SK-N-SH (cell line): ENCODE data around the gene SBK1. TPM values are rescaled to one million over a fixed set of nuclear protein-coding genes. Genes with fewer than 3 reads are reported as not detected.

Experiments
- CTCF ChIA-PET: fragments of 300-600, 350-600 bp; formaldehyde crosslinking; extraction: SDS; loops from one replicate; lab custom pipeline; 2021; lab: Yijun Ruan, JAX
- POLR2A ChIA-PET: fragments of 350-600 bp; sonication (Branson Sonifier 250); formaldehyde crosslinking; extraction: SDS; loops from one replicate; lab custom pipeline; 2020; ENCODE audit warnings: antibody characterized with exemption, inconsistent platforms; lab: Yijun Ruan, JAX
- DNase-seq: peaks from one replicate; pipeline ENCODE4 v3.0.0; 2012
- H2AFZ ChIP-seq: fragments of 200-600 bp; sonication (generic); 2 replicates; pipeline ENCODE4 v1.8.1; 2016; ENCODE audit warnings: antibody characterized with exemption, mild to moderate bottlenecking, low read depth
- H3F3A ChIP-seq: fragments of 200-600 bp; sonication (generic); replicated peaks from 2 replicates; pipeline ENCODE3; 2016; ENCODE audit warnings: antibody characterized with exemption, mild to moderate bottlenecking; ENCODE audit not compliant: insufficient read depth
- H3K27ac ChIP-seq, 2 experiments: fragments of 200-500 bp in 1 of 2; fragments of 200-600 bp in 1 of 2; sonication (Bioruptor generic) in 1 of 2; sonication (generic), shearing (Covaris generic) in 1 of 2; 2 replicates each; pipeline versions ENCODE4 v1.5.1 to v1.6.1; 2014 to 2016; ENCODE audit warnings: low read depth in 2 of 2, inconsistent platforms in 1 of 2, low read length in 1 of 2, mild to moderate bottlenecking in 1 of 2, mixed read lengths in 1 of 2
- H3K27me3 ChIP-seq: fragments of 200-600 bp; sonication (generic), shearing (Covaris generic); 2 replicates; pipeline ENCODE4 v1.6.1; 2016; ENCODE audit warnings: mixed run types; ENCODE audit not compliant: insufficient read depth
- H3K36me3 ChIP-seq, 2 experiments: fragments of 200-500 bp in 1 of 2; fragments of 200-600 bp in 1 of 2; sonication (Bioruptor generic) in 1 of 2; sonication (generic) in 1 of 2; replicated peaks in 1 of 2; 2 replicates each; pipeline versions ENCODE3 to v1.5.1; 2014 to 2016; ENCODE audit warnings: low read length in 1 of 2, mild to moderate bottlenecking in 1 of 2; ENCODE audit not compliant: insufficient read depth in 2 of 2, control insufficient read depth in 1 of 2
- H3K4me1 ChIP-seq, 2 experiments: fragments of 200-500 bp in 1 of 2; fragments of 200-600 bp in 1 of 2; sonication (Bioruptor generic) in 1 of 2; sonication (generic), shearing (Covaris generic) in 1 of 2; 2 replicates each; pipeline versions ENCODE4 v1.5.1 to v1.6.1; 2014 to 2016; ENCODE audit warnings: low read depth in 1 of 2, low read length in 1 of 2, mixed run types in 1 of 2; ENCODE audit not compliant: insufficient read depth in 2 of 2, control insufficient read depth in 1 of 2
- H3K4me2 ChIP-seq: fragments of 200-600 bp; sonication (generic), shearing (Covaris generic); 2 replicates; pipeline ENCODE4 v1.6.1; 2017; ENCODE audit warnings: mixed run types
- H3K4me3 ChIP-seq, 2 experiments: fragments of 200-500 bp in 1 of 2; fragments of 200-600 bp in 1 of 2; sonication (Bioruptor generic) in 1 of 2; sonication (generic), shearing (Covaris generic) in 1 of 2; 2 replicates each; pipeline versions ENCODE4 v1.5.1 to v1.8.1; 2014 to 2016; ENCODE audit warnings: low read depth in 2 of 2, inconsistent platforms in 1 of 2, low read length in 1 of 2, mild to moderate bottlenecking in 1 of 2, mixed read lengths in 1 of 2, moderate library complexity in 1 of 2
- H3K79me2 ChIP-seq: fragments of 200-600 bp; sonication (generic); 2 replicates; pipeline ENCODE4 v1.8.1; 2017; ENCODE audit warnings: mild to moderate bottlenecking; ENCODE audit not compliant: insufficient read depth
- H3K9ac ChIP-seq: fragments of 200-600 bp; sonication (generic); 2 replicates; pipeline ENCODE4 v1.6.1; 2017; ENCODE audit warnings: mixed run types
- H3K9me2 ChIP-seq: fragments of 200-600 bp; sonication (generic); 2 replicates; pipeline ENCODE4 v1.6.1; 2017; ENCODE audit warnings: mixed run types
- H3K9me3 ChIP-seq: fragments of 200-600 bp; sonication (generic); 2 replicates; pipeline ENCODE4 v1.6.1; 2017; ENCODE audit warnings: mixed run types, mild to moderate bottlenecking, moderate library complexity
- H4K20me1 ChIP-seq: fragments of 200-600 bp; sonication (generic); 2 replicates; pipeline ENCODE4 v1.6.1; 2017; ENCODE audit warnings: mild to moderate bottlenecking, mixed run types; ENCODE audit not compliant: insufficient read depth
- CHD2 ChIP-seq: fragments of 150-350 bp; IDR thresholded peaks from 2 replicates; pipeline ENCODE4 v1.6.1; 2018; ENCODE audit warnings: low read length; ENCODE audit not compliant: partially characterized antibody
- EP300 ChIP-seq, 2 experiments: IDR thresholded peaks; 2 replicates each; pipeline versions ENCODE4 v1.4.0 to v1.6.1; 2012; ENCODE audit warnings: borderline replicate concordance in 1 of 2, low read depth in 1 of 2, low read length in 1 of 2
- EZH2phosphoT487 ChIP-seq: fragments of 200-600 bp; sonication (generic); IDR thresholded peaks from 2 replicates; pipeline ENCODE4 v1.6.1; 2017; ENCODE audit warnings: low read depth, mixed run types, mild to moderate bottlenecking, antibody characterized with exemption, moderate library complexity, borderline replicate concordance
- FOSL2 ChIP-seq: IDR thresholded peaks from 2 replicates; pipeline ENCODE4 v1.4.0; 2012; ENCODE audit warnings: low read depth, mild to moderate bottlenecking, moderate library complexity, borderline replicate concordance
- FOXJ3 ChIP-seq: sonication (generic); formaldehyde crosslinking; IDR thresholded peaks from 2 replicates; pipeline ENCODE4 v1.5.1; 2020; ENCODE audit warnings: mild to moderate bottlenecking, missing genetic modification reagents
- GABPA ChIP-seq: IDR thresholded peaks from 2 replicates; pipeline ENCODE4 v1.4.0; 2012; ENCODE audit warnings: low read depth, mild to moderate bottlenecking
- GATA2 ChIP-seq: sonication (generic); formaldehyde crosslinking; IDR thresholded peaks from 2 replicates; pipeline ENCODE4 v1.5.0; 2020; ENCODE audit warnings: mild to moderate bottlenecking, missing genetic modification reagents
- JUND ChIP-seq: IDR thresholded peaks from 2 replicates; pipeline ENCODE4 v1.4.0; 2012
- MXI1 ChIP-seq: IDR thresholded peaks from 2 replicates; pipeline ENCODE4 v1.6.1; 2012; ENCODE audit warnings: mild to moderate bottlenecking, low read depth, low read length, improper control_type of control experiment
- PBX3 ChIP-seq: IDR thresholded peaks from 2 replicates; pipeline ENCODE4; 2012
- RXRA ChIP-seq: IDR thresholded peaks from 2 replicates; pipeline ENCODE4 v1.4.0; 2012; ENCODE audit warnings: low read depth, mild to moderate bottlenecking, borderline replicate concordance
- SIN3A ChIP-seq: IDR thresholded peaks from 2 replicates; pipeline ENCODE4 v1.6.1; 2012; ENCODE audit warnings: low read depth, mild to moderate bottlenecking, low read length, moderate library complexity, borderline replicate concordance
- SMC3 ChIP-seq: IDR thresholded peaks from 2 replicates; pipeline ENCODE4 v1.6.1; 2012; ENCODE audit warnings: low read depth, low read length, improper control_type of control experiment
- TCF12 ChIP-seq: IDR thresholded peaks from 2 replicates; pipeline ENCODE4 v1.4.0; 2012
- WGBS: methylation state at CpG from one replicate; pipeline ENCODE4 v1.1.6; 2017; ENCODE audit warnings: low lambda C conversion rate; 5-methylcytosine and 5-hydroxymethylcytosine counted together
- polyA plus RNA-seq, 3 experiments: library from polyadenylated mRNA; depleted of rRNA; stranded (reverse); fragments of >200 nt; gene quantifications; 2 replicates each; pipeline ENCODE4 v1.2.3, GENCODE V29; 2012
- TF ChIP-seq, protein P1 (sequence below): fragments of 200-600 bp; sonication (generic); IDR thresholded peaks from 2 replicates; pipeline ENCODE4 v1.6.1; 2017; ENCODE audit warnings: antibody characterized with exemption, mild to moderate bottlenecking, moderate library complexity
- TF ChIP-seq, protein P2 (sequence below): IDR thresholded peaks from 2 replicates; pipeline ENCODE4 v1.4.0; 2012; ENCODE audit warnings: low read depth, borderline replicate concordance
- TF ChIP-seq, protein P3 (sequence below): IDR thresholded peaks from 2 replicates; pipeline ENCODE4 v1.4.0; 2012; ENCODE audit warnings: low read depth

The SBK1 gene
- polyA plus RNA-seq, 1 of the 3 experiments (the other 2 are of a cell fraction): 0.36 TPM

DNA sequence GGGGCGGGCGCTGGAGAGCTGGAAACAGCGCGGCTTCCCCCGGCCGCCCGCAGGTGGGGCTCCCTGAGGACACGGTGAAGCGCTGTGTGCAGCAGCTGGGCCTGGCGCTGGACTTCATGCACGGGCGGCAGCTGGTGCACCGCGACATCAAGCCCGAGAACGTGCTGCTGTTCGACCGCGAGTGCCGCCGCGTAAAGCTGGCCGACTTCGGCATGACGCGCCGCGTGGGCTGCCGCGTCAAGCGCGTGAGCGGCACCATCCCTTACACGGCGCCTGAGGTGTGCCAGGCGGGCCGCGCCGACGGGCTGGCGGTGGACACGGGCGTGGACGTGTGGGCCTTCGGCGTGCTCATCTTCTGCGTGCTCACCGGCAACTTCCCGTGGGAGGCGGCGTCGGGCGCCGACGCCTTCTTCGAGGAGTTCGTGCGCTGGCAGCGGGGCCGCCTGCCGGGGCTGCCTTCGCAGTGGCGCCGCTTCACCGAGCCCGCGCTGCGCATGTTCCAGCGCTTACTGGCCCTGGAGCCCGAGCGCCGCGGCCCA lies 27.8 kb downstream of the SBK1 start:
- H3K4me1 ChIP-seq: no peaks in the 10 kb centered on the region; a peak in 1 of 4 replicates
- H3K9me3 ChIP-seq: no peaks in the 10 kb centered on the region
- H3K27me3 ChIP-seq: no peaks in the 10 kb centered on the region
- ChIA-PET CTCF (interaction anchor here (15.8 kb wide), 1 partner anchor 38 kb away, joined by 302 read pairs; no protein-coding TSS in a partner anchor), POLR2A (no interaction called here)
- H3K36me3 ChIP-seq: no peaks in the 10 kb centered on the region
- no peaks in the 10 kb centered on the region for H3K9me2 ChIP-seq
- no peaks in the 10 kb centered on the region for H3K79me2 ChIP-seq
- H3K4me2 ChIP-seq: no peak overlapping the region
- H3F3A ChIP-seq: no peaks in the 10 kb centered on the region
- no peak for TF ChIP-seq CHD2
- TF ChIP-seq, protein P1, sequence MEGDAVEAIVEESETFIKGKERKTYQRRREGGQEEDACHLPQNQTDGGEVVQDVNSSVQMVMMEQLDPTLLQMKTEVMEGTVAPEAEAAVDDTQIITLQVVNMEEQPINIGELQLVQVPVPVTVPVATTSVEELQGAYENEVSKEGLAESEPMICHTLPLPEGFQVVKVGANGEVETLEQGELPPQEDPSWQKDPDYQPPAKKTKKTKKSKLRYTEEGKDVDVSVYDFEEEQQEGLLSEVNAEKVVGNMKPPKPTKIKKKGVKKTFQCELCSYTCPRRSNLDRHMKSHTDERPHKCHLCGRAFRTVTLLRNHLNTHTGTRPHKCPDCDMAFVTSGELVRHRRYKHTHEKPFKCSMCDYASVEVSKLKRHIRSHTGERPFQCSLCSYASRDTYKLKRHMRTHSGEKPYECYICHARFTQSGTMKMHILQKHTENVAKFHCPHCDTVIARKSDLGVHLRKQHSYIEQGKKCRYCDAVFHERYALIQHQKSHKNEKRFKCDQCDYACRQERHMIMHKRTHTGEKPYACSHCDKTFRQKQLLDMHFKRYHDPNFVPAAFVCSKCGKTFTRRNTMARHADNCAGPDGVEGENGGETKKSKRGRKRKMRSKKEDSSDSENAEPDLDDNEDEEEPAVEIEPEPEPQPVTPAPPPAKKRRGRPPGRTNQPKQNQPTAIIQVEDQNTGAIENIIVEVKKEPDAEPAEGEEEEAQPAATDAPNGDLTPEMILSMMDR: no peak
- no peak for TF ChIP-seq SIN3A
- no peak for TF ChIP-seq FOXJ3
- TF ChIP-seq, protein P2, sequence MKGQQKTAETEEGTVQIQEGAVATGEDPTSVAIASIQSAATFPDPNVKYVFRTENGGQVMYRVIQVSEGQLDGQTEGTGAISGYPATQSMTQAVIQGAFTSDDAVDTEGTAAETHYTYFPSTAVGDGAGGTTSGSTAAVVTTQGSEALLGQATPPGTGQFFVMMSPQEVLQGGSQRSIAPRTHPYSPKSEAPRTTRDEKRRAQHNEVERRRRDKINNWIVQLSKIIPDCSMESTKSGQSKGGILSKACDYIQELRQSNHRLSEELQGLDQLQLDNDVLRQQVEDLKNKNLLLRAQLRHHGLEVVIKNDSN: no peak
- no peak for TF ChIP-seq FOSL2
- no peak for TF ChIP-seq PBX3
- TF ChIP-seq RXRA: no peak
- no peak for TF ChIP-seq EP300 (IDR thresholded peaks at IDR 0.05; ENCODE audit: borderline replicate concordance in 1 of 2, low read depth in 1 of 2, low read length in 1 of 2)
- no peak for TF ChIP-seq SMC3
- no peak for TF ChIP-seq GATA2 (CRISPR knock-in tag)
- TF ChIP-seq EZH2phosphoT487: no peak
- DNase-seq: no peak
- H3K27ac ChIP-seq: no peak overlapping the region
- no peak overlapping the region for H3K4me3 ChIP-seq
- H4K20me1 ChIP-seq: no peaks in the 10 kb centered on the region
- no peak overlapping the region for H2AFZ ChIP-seq
- no peak overlapping the region for H3K9ac ChIP-seq
- WGBS: 94% methylated on average over 43 of the region's 73 CpGs

GRCh38 chr16:28320741-28321140 lies 28.4 kb downstream of the SBK1 start:
- Histone ChIP-seq H3K79me2 (no peaks in the 10 kb centered on the region), H2AFZ (no peak overlapping the region), H3K27me3 (no peaks in the 10 kb centered on the region), H3K9ac (no peak overlapping the region), H3K9me2 (no peaks in the 10 kb centered on the region), H3K4me2 (no peak overlapping the region)
- 95% methylated on average over 29 of the region's 49 CpGs for WGBS
- TF ChIP-seq TCF12 (no peak), GABPA (no peak), JUND (no peak), MXI1 (no peak)
- TF ChIP-seq, protein P3, sequence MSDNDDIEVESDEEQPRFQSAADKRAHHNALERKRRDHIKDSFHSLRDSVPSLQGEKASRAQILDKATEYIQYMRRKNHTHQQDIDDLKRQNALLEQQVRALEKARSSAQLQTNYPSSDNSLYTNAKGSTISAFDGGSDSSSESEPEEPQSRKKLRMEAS: no peak
- TF ChIP-seq, all 33 proteins: peak for 0
- H3K9me3 ChIP-seq: no peaks in the 10 kb centered on the region
- no peak overlapping the region for H3K4me3 ChIP-seq
- ChIA-PET POLR2A (interaction anchor here (0.6 to 0.8 kb wide), 2 partner anchors 29 to 59 kb away, joined by 3 to 9 read pairs; partner anchors contain the start of gene SBK1), CTCF (interaction anchor here (1.0 to 15.8 kb wide), 4 partner anchors 8 to 47 kb away, joined by 4 to 302 read pairs (median 10); partner anchors contain the start of gene SBK1)
- H3K4me1 ChIP-seq: no peaks in the 10 kb centered on the region; a peak in 1 of 4 replicates
- H4K20me1 ChIP-seq: no peaks in the 10 kb centered on the region
- no peaks in the 10 kb centered on the region for H3K36me3 ChIP-seq
- H3F3A ChIP-seq: no peaks in the 10 kb centered on the region
- no peak for DNase-seq
- no peak overlapping the region for H3K27ac ChIP-seq
